Mucosa of stomach (tissue), 1 donor: ENCODE data around the gene GGTA1.
"Not testable (repeated sequence)": the region's sequence is repeated elsewhere in the genome, so short reads cannot be mapped to it uniquely, and the experiment has no call there.

Source experiments
- H3K27me3 ChIP-seq: one replicate; pipeline ENCODE4 v1.7.0; 2013; ENCODE audit warnings: mild to moderate bottlenecking, low read length; ENCODE audit not compliant: control insufficient read depth, insufficient read depth
- H3K36me3 ChIP-seq: one replicate; pipeline ENCODE4 v1.7.0; 2013; ENCODE audit warnings: low read length; ENCODE audit not compliant: control insufficient read depth, insufficient read depth
- H3K4me1 ChIP-seq: one replicate; pipeline ENCODE4 v1.7.0; 2013; ENCODE audit warnings: mild to moderate bottlenecking, low read length; ENCODE audit not compliant: control insufficient read depth, insufficient read depth
- H3K4me3 ChIP-seq: one replicate; pipeline ENCODE4 v1.7.0; 2013; ENCODE audit warnings: low read length
- H3K9ac ChIP-seq: one replicate; pipeline ENCODE4 v1.7.0; 2013; ENCODE audit warnings: mild to moderate bottlenecking, low read length, moderate library complexity
- H3K9me3 ChIP-seq: one replicate; pipeline ENCODE4 v1.7.0; 2013; ENCODE audit warnings: mild to moderate bottlenecking, low read length, moderate library complexity; ENCODE audit not compliant: control insufficient read depth
- donor health status: Pancreatic carcinoma.

Gene GGTA1

GRCh38 chr9:121519688-121520087 is 20.0 kb upstream of the GGTA1 start:
- not testable (repeated sequence) for H3K4me1 ChIP-seq, H3K36me3 ChIP-seq, H3K9ac ChIP-seq, H3K9me3 ChIP-seq, H3K27me3 ChIP-seq, H3K4me3 ChIP-seq

GRCh38 chr9:121518634-121519033 is 19.0 kb upstream of the GGTA1 start:
- Histone ChIP-seq H3K9me3 (no peaks in the 10 kb centered on the region), H3K9ac (no peak overlapping the region), H3K4me1 (no peaks in the 10 kb centered on the region), H3K36me3 (no peaks in the 10 kb centered on the region), H3K4me3 (no peak overlapping the region), H3K27me3 (no peaks in the 10 kb centered on the region)

GRCh38 chr9:121513166-121513565 is 13.5 kb upstream of the GGTA1 start:
- H3K4me1 ChIP-seq, H3K4me3 ChIP-seq, H3K9ac ChIP-seq, H3K36me3 ChIP-seq, H3K27me3 ChIP-seq, H3K9me3 ChIP-seq: not testable (repeated sequence)

- Histone ChIP-seq H3K4me1 (no peaks in the 10 kb centered on the region), H3K4me3 (no peak overlapping the region), H3K9ac (no peak overlapping the region), H3K36me3 (no peaks in the 10 kb centered on the region), H3K27me3 (no peaks in the 10 kb centered on the region), H3K9me3 (no peaks in the 10 kb centered on the region)
Observed at GRCh38 chr9:121510766-121511550, 11.3 kb upstream of the GGTA1 start.

GRCh38 chr9:121509180-121509579 is 9.5 kb upstream of the GGTA1 start:
- Histone ChIP-seq H3K9me3 (no peaks in the 10 kb centered on the region), H3K27me3 (no peaks in the 10 kb centered on the region), H3K36me3 (no peaks in the 10 kb centered on the region), H3K4me1 (no peaks in the 10 kb centered on the region), H3K9ac (no peak overlapping the region), H3K4me3 (no peak overlapping the region)

- H3K9ac ChIP-seq: no peak overlapping the region
- H3K36me3 ChIP-seq: no peaks in the 10 kb centered on the region
- no peaks in the 10 kb centered on the region for H3K4me1 ChIP-seq
- H3K9me3 ChIP-seq: no peaks in the 10 kb centered on the region
- no peak overlapping the region for H3K4me3 ChIP-seq
- no peaks in the 10 kb centered on the region for H3K27me3 ChIP-seq
Observed at GRCh38 chr9:121508415-121508814, 8.8 kb upstream of the GGTA1 start.

GRCh38 chr9:121505903-121506735 is 6.5 kb upstream of the GGTA1 start:
- no peaks in the 10 kb centered on the region for H3K27me3 ChIP-seq
- H3K4me3 ChIP-seq: no peak overlapping the region
- no peaks in the 10 kb centered on the region for H3K9me3 ChIP-seq
- H3K9ac ChIP-seq: no peak overlapping the region
- H3K4me1 ChIP-seq: no peaks in the 10 kb centered on the region
- H3K36me3 ChIP-seq: no peaks in the 10 kb centered on the region

GRCh38 chr9:121503444-121503843 is 3.8 kb upstream of the GGTA1 start:
- Histone ChIP-seq H3K4me3 (no peak overlapping the region), H3K9ac (no peak overlapping the region), H3K4me1 (peaks cover 21% of the 10 kb centered on the region), H3K27me3 (peaks cover 20% of the 10 kb centered on the region), H3K36me3 (no peaks in the 10 kb centered on the region), H3K9me3 (no peaks in the 10 kb centered on the region)

- H3K36me3 ChIP-seq: no peaks in the 10 kb centered on the region
- H3K4me1 ChIP-seq: peaks cover 24% of the 10 kb centered on the region
- no peaks in the 10 kb centered on the region for H3K9me3 ChIP-seq
- peaks cover 27% of the 10 kb centered on the region for H3K27me3 ChIP-seq
- H3K9ac ChIP-seq: peak overlapping the region; percentile 53
- H3K4me3 ChIP-seq: peak overlapping the region; percentile 14
Observed at GRCh38 chr9:121500165-121500478, 478 bp upstream of the GGTA1 start.

- peak overlapping the region; percentile 53 for H3K9ac ChIP-seq
- peaks cover 24% of the 10 kb centered on the region for H3K4me1 ChIP-seq
Observed at GRCh38 chr9:121499177-121499426, 542 bp downstream of the GGTA1 start.

GRCh38 chr9:121498487-121499176 is 1.0 kb downstream of the GGTA1 start:
- peaks cover 27% of the 10 kb centered on the region for H3K27me3 ChIP-seq
- no peaks in the 10 kb centered on the region for H3K9me3 ChIP-seq
- peak overlapping the region; percentile 41 for H3K4me3 ChIP-seq
- peak overlapping the region; percentile 53 for H3K9ac ChIP-seq
- no peaks in the 10 kb centered on the region for H3K36me3 ChIP-seq
- peaks cover 24% of the 10 kb centered on the region for H3K4me1 ChIP-seq

More at GRCh38 chr9:121499177-121499426, 542 bp downstream of the GGTA1 start:
- Histone ChIP-seq H3K4me3 (peak overlapping the region; percentile 41), H3K27me3 (peaks cover 27% of the 10 kb centered on the region), H3K9me3 (no peaks in the 10 kb centered on the region), H3K36me3 (no peaks in the 10 kb centered on the region)

GRCh38 chr9:121498150-121498486 is 1.5 kb downstream of the GGTA1 start:
- no peaks in the 10 kb centered on the region for H3K36me3 ChIP-seq
- no peak overlapping the region for H3K9ac ChIP-seq
- peaks cover 27% of the 10 kb centered on the region for H3K27me3 ChIP-seq
- peaks cover 24% of the 10 kb centered on the region for H3K4me1 ChIP-seq
- no peak overlapping the region for H3K4me3 ChIP-seq
- no peaks in the 10 kb centered on the region for H3K9me3 ChIP-seq
